Measurements from ENCODE around the gene GMEB2. TPM values are rescaled to one million over a fixed set of nuclear protein-coding genes. Genes with fewer than 3 reads are reported as not detected.

GMEB2 gene
- total RNA-seq, 1 donor from 2014 or later, result 10.9 TPM

GRCh38 chr20:63558804-63559484 is 68.0 kb downstream of the GMEB2 start:
- no peak for DNase-seq

GRCh38 chr20:63557481-63557891 is 69.4 kb downstream of the GMEB2 start:
- no peak for DNase-seq

- no peak for DNase-seq
Observed at GRCh38 chr20:63556873-63557478, 69.9 kb downstream of the GMEB2 start.

- DNase-seq, result no peak
Observed at GRCh38 chr20:63555661-63556381, 71.1 kb downstream of the GMEB2 start.

- no peak for DNase-seq
Observed at GRCh38 chr20:63554361-63555278, 72.3 kb downstream of the GMEB2 start.

- peak; percentile 55 for DNase-seq
Observed at GRCh38 chr20:63553933-63554290, 73.0 kb downstream of the GMEB2 start, which contains the start of gene FNDC11. Gene FNDC11 (plus strand): TSS chr20:63554159. CDS start chr20:63555664, 1,505 bp downstream.

GRCh38 chr20:63553251-63553932 is 73.5 kb downstream of the GMEB2 start:
- DNase-seq, result peak; percentile 95

- no peak for DNase-seq
Observed at GRCh38 chr20:63552481-63553249, 74.2 kb downstream of the GMEB2 start.

- DNase-seq, result no peak
Observed at GRCh38 chr20:63551068-63551467, 75.8 kb downstream of the GMEB2 start.

GRCh38 chr20:63549679-63550282 is 77.1 kb downstream of the GMEB2 start:
- DNase-seq, result no peak

GRCh38 chr20:63549019-63549418 is 77.9 kb downstream of the GMEB2 start:
- no peak for DNase-seq

- no peak for DNase-seq
Observed at GRCh38 chr20:63548542-63548941, 78.4 kb downstream of the GMEB2 start.

- no peak for DNase-seq
Observed at GRCh38 chr20:63547725-63548480, 79.0 kb downstream of the GMEB2 start, which contains the start of gene SRMS. Gene SRMS (minus strand): TSS chr20:63547749. CDS start chr20:63547463, 286 bp downstream.

- DNase-seq, result no peak
Observed at GRCh38 chr20:63546956-63547724, 79.8 kb downstream of the GMEB2 start.

- no peak for DNase-seq
Observed at GRCh38 chr20:63546256-63546955, 80.5 kb downstream of the GMEB2 start.

GRCh38 chr20:63545814-63546213 is 81.1 kb downstream of the GMEB2 start:
- DNase-seq, result no peak

- DNase-seq, result no peak
Observed at GRCh38 chr20:63544958-63545516, 81.9 kb downstream of the GMEB2 start.
